H1 (cell line): ENCODE data around the gene OR8B4. TPM values are rescaled to one million over a fixed set of nuclear protein-coding genes. Genes with fewer than 3 reads are reported as not detected.

ENCODE experiments used
- JUN ChIP-seq: IDR thresholded peaks from 2 replicates; pipeline ENCODE4 v1.6.1; 2011; ENCODE audit warnings: low read depth, mild to moderate bottlenecking, improper control_type of control experiment, low read length
- RBBP5 ChIP-seq: IDR thresholded peaks from 2 replicates; pipeline ENCODE4 v1.7.1; 2012; ENCODE audit warnings: low read depth, mild to moderate bottlenecking, inconsistent platforms, low read length, moderate library complexity, borderline replicate concordance
- polyA plus RNA-seq, 7 experiments: library from polyadenylated mRNA; depleted of rRNA in 3 of 7; stranded (reverse) in 5 of 7; unstranded in 2 of 7; fragments of >200 nt in 5 of 7; fragments of 200-250 nt in 2 of 7; gene quantifications; 1 replicate in 5 of 7; 2 replicates in 1 of 7; 4 replicates in 1 of 7; pipeline versions ENCODE4 v1.2.1 to v1.2.3, GENCODE V29; 2011 to 2013; ENCODE audit warnings: missing spikeins in 2 of 7, mixed read lengths in 2 of 7
- total RNA-seq: library from RNA; stranded (reverse); fragmentation: NEBNext Ultra II Directional; extraction: Animal tissue kit (Norgen Biotek cat#: 25700); gene quantifications from 2 replicates; pipeline ENCODE4 v1.2.1, GENCODE V29; 2021

Gene OR8B4
- total and polyA plus RNA-seq, 2 of the 8 experiments (the other 6 are each of a cell fraction or from before 2014, with no cell fraction given), result not detected

- TF ChIP-seq JUN, result no peak
- TF ChIP-seq RBBP5, result no peak
Observed at GRCh38 chr11:124445646-124446150, 21.0 kb upstream of the OR8B4 start, which contains the start of gene OR8B8 (continued).
